ENCODE data around the gene COL4A6. TPM values are rescaled to one million over a fixed set of nuclear protein-coding genes. Genes with fewer than 3 reads are reported as not detected.

The COL4A6 gene
- total RNA-seq, 2 experiments from 2014 or later = not detected

DNA sequence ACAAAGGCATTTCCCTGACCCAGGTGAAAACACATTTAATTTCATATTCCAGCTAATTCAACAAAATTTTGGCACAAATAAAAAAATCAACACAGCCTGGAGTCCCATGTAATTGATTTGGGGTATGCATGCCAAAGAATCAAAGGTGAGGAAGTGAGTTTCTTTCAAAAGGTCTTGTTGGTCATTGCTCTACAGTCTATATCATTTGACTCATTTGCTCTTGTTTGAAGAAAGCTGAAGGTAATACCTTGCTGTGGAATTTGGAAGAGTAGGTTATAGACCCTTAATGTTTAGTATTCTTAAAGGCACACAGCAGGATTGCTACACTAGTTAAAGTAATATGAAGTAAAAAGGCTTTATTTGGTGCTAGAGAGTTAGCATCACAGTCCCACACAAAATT is 25.4 kb downstream of the COL4A6 start:
- intact Hi-C loops (cut with micrococcal nuclease; ENCODE audit: unreplicated experiment) = no loop called here
- no peak overlapping the region for H3K27ac ChIP-seq (ENCODE audit: low read depth, low read length, poor library complexity, severe bottlenecking)
- no peak for DNase-seq (ENCODE audit: low spot score)
- H2AFZ ChIP-seq (ENCODE audit: low read length) = no peak overlapping the region
- H3K9me2 ChIP-seq (ENCODE audit: insufficient read depth, low read length) = no peaks in the 10 kb centered on the region
- H3K36me3 ChIP-seq (ENCODE audit: insufficient read depth, low read length) = no peaks in the 10 kb centered on the region
- H3K9me3 ChIP-seq (ENCODE audit: low read length) = no peaks in the 10 kb centered on the region
- CTCF ChIA-PET (ENCODE audit: unreplicated experiment) = no interaction called here
- no peaks in the 10 kb centered on the region for H3K79me2 ChIP-seq (ENCODE audit: insufficient read depth, low read depth, low read length)
- no TSS peak for BruUV-seq (replicated peaks)
- H3K4me1 ChIP-seq (ENCODE audit: insufficient read depth, low read length, poor library complexity, severe bottlenecking) = no peaks in the 10 kb centered on the region
- H3K4me3 ChIP-seq (ENCODE audit: low read depth, low read length, poor library complexity, severe bottlenecking) = no peak overlapping the region
- no peaks in the 10 kb centered on the region for H4K20me1 ChIP-seq (ENCODE audit: insufficient read depth, low read length)
- no peak for TF ChIP-seq EZH2phosphoT487 (IDR thresholded peaks at IDR 0.05; ENCODE audit: borderline replicate concordance, low read depth, low read length)
- no peak overlapping the region for H3K4me2 ChIP-seq (ENCODE audit: low read length)
- POLR2A ChIA-PET = interaction anchor here (0.7 kb wide), 1 partner anchor 33 kb away, joined by 3 read pairs; no protein-coding TSS in a partner anchor

DNA sequence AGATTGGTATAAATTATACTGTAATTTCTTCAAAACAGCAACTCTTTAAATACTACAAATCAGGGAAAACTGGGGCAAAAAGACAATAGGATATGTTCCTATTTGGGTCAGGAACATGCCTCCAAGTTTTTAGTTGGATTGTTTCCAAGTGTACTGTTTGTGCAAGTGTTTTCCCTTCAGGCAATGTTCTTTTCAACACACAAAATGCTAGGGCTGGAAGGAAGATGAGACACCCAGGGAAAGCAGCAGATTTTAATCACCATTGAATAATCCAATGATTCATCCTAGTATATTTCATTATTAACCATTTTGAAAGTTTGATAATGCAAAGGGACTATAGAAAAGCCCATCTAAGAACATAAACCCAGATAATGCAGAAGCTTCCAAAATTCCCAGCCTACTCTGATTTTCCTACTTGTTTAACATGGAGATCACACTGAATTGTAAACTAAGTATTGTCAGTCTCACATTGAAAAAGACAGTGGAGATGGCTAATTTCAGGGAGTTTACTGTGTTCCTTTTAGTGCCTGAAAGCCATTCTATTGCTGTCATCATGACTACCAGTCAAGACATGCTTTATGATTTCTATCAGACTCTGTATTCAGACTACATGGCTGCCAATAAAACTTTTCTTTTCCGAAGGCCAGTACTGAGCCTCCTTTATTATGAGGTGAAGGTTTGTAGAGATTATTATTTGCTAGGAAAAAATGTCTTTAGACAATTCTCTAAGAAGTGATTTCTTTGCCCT is 38.6 kb downstream of the COL4A6 start:
- no peaks in the 10 kb centered on the region for H4K20me1 ChIP-seq (ENCODE audit: insufficient read depth, low read length)
- no peak for DNase-seq (ENCODE audit: low spot score)
- H3K4me1 ChIP-seq (ENCODE audit: insufficient read depth, low read length, poor library complexity, severe bottlenecking) = no peaks in the 10 kb centered on the region
- H3K79me2 ChIP-seq (ENCODE audit: insufficient read depth, low read depth, low read length) = no peaks in the 10 kb centered on the region
- ChIA-PET CTCF (ENCODE audit: unreplicated experiment) (no interaction called here), POLR2A (no interaction called here)
- H3K4me3 ChIP-seq (ENCODE audit: low read depth, low read length, poor library complexity, severe bottlenecking) = no peak overlapping the region
- H3K36me3 ChIP-seq (ENCODE audit: insufficient read depth, low read length) = no peaks in the 10 kb centered on the region
- no peak overlapping the region for H2AFZ ChIP-seq (ENCODE audit: low read length)
- H3K4me2 ChIP-seq (ENCODE audit: low read length) = no peak overlapping the region
- BruUV-seq (replicated peaks) = no TSS peak
- TF ChIP-seq EZH2phosphoT487 (IDR thresholded peaks at IDR 0.05; ENCODE audit: borderline replicate concordance, low read depth, low read length) = no peak
- TF ChIP-seq, protein P1, sequence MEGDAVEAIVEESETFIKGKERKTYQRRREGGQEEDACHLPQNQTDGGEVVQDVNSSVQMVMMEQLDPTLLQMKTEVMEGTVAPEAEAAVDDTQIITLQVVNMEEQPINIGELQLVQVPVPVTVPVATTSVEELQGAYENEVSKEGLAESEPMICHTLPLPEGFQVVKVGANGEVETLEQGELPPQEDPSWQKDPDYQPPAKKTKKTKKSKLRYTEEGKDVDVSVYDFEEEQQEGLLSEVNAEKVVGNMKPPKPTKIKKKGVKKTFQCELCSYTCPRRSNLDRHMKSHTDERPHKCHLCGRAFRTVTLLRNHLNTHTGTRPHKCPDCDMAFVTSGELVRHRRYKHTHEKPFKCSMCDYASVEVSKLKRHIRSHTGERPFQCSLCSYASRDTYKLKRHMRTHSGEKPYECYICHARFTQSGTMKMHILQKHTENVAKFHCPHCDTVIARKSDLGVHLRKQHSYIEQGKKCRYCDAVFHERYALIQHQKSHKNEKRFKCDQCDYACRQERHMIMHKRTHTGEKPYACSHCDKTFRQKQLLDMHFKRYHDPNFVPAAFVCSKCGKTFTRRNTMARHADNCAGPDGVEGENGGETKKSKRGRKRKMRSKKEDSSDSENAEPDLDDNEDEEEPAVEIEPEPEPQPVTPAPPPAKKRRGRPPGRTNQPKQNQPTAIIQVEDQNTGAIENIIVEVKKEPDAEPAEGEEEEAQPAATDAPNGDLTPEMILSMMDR (conservative IDR thresholded peaks at IDR 0.05; ENCODE audit: low read length) = no peak
- H3K27ac ChIP-seq (ENCODE audit: low read depth, low read length, poor library complexity, severe bottlenecking) = no peak overlapping the region
- no peaks in the 10 kb centered on the region for H3K9me3 ChIP-seq (ENCODE audit: low read length)
- intact Hi-C loops (cut with micrococcal nuclease; ENCODE audit: unreplicated experiment) = no loop called here
- H3K9me2 ChIP-seq (ENCODE audit: insufficient read depth, low read length) = no peaks in the 10 kb centered on the region

DNA sequence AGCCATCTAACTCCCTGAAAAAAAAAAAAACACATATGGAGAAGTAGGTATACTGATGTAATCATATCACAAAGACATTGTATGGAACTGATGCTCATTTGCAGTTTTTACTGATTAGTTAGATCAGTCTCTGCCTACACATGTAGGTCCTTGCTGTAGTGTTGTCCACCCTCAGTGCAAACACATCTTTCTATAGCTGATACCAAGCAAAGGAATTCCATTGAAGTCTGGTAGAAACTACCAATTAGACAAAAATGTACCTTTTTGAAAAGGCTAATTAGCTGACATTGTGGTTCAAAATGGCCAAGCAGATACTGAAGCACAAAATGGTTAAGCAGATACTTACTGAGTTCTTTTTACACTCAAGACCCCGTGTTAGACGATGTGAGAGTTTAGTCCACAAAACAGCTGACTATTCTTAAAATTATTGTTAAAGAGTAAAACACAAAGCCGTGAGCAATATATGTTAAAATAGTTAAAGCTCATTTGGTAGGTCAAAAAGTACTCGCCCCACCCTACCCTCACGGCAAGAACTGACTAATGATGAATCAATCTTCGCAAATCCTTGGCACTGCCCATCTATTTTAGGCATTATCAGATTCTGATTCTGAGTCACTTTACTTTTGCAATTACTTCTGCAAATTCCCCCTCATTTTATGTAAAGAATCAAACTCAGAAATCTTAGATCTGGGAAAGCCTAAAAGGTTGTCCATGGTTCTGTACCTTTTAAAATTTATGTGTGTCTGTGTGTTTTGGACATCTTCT is 40.4 kb downstream of the COL4A6 start:
- no peak for DNase-seq (ENCODE audit: low spot score)
- no peaks in the 10 kb centered on the region for H3K36me3 ChIP-seq (ENCODE audit: insufficient read depth, low read length)
- H3K27ac ChIP-seq (ENCODE audit: low read depth, low read length, poor library complexity, severe bottlenecking) = no peak overlapping the region
- no peak overlapping the region for H3K4me2 ChIP-seq (ENCODE audit: low read length)
- ChIA-PET CTCF (ENCODE audit: unreplicated experiment) (no interaction called here), POLR2A (no interaction called here)
- H3K9me2 ChIP-seq (ENCODE audit: insufficient read depth, low read length) = no peaks in the 10 kb centered on the region
- H3K4me1 ChIP-seq (ENCODE audit: insufficient read depth, low read length, poor library complexity, severe bottlenecking) = no peaks in the 10 kb centered on the region
- H4K20me1 ChIP-seq (ENCODE audit: insufficient read depth, low read length) = no peaks in the 10 kb centered on the region
- H3K9me3 ChIP-seq (ENCODE audit: low read length) = no peaks in the 10 kb centered on the region
- BruUV-seq (replicated peaks) = no TSS peak
- intact Hi-C loops (cut with micrococcal nuclease; ENCODE audit: unreplicated experiment) = no loop called here
- no peak overlapping the region for H2AFZ ChIP-seq (ENCODE audit: low read length)
- H3K79me2 ChIP-seq (ENCODE audit: insufficient read depth, low read depth, low read length) = no peaks in the 10 kb centered on the region
- H3K4me3 ChIP-seq (ENCODE audit: low read depth, low read length, poor library complexity, severe bottlenecking) = no peak overlapping the region
- TF ChIP-seq EZH2phosphoT487 (IDR thresholded peaks at IDR 0.05; ENCODE audit: borderline replicate concordance, low read depth, low read length) = no peak
- TF ChIP-seq, protein P1 (conservative IDR thresholded peaks at IDR 0.05; ENCODE audit: low read length) = no peak

Measured in OCI-LY7 (cell line).